ENCODE data around the gene TRIP6.

GRCh38 chr7:100914879-100915447, 47.8 kb downstream of the TRIP6 start:
- TF ChIP-seq, protein P1, sequence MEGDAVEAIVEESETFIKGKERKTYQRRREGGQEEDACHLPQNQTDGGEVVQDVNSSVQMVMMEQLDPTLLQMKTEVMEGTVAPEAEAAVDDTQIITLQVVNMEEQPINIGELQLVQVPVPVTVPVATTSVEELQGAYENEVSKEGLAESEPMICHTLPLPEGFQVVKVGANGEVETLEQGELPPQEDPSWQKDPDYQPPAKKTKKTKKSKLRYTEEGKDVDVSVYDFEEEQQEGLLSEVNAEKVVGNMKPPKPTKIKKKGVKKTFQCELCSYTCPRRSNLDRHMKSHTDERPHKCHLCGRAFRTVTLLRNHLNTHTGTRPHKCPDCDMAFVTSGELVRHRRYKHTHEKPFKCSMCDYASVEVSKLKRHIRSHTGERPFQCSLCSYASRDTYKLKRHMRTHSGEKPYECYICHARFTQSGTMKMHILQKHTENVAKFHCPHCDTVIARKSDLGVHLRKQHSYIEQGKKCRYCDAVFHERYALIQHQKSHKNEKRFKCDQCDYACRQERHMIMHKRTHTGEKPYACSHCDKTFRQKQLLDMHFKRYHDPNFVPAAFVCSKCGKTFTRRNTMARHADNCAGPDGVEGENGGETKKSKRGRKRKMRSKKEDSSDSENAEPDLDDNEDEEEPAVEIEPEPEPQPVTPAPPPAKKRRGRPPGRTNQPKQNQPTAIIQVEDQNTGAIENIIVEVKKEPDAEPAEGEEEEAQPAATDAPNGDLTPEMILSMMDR (IDR thresholded peaks at IDR 0.05; ENCODE audit: low read depth, low read length), result no peak
- TF ChIP-seq EZH2phosphoT487 (IDR thresholded peaks at IDR 0.05; ENCODE audit: low read depth), result no peak

All from OCI-LY3 (cell line).